ENCODE data around the gene TARS2.

The TARS2 gene

DNA sequence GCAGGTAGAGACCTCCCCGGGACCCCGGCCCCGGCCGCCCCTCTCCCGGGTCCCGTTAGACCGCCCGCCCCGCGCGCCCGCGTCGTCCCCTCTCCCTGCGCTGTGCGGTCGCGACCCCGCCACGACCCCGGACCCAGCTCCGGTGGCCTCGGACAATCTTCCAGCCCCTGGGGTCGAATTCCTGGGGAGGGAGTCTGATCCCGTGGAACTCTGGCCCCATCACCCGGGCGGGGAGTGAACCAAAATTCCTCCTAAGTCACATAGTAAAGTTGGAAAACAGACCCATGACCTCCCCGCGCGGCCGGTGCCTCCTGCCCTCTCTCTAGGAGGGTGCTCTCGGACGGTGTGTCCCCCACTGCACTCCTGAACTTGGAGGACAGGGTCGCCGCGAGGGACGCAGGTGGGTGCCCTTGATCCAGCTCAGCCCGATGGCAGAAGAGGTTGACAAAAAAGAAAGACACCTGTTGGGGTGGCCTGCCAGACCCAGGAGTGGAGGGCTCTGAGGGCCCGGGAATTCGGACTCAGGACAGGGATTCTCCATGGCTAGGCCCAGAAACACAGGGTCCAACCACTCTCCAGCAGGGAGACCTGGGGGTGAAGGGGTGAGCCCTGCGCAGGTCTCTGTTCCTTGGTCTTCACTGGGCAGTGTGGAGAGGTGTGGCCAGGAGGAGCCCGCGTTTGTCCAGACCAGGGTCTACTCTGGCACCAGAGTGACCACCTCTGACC, 62.4 kb downstream of the TARS2 start:
- Histone ChIP-seq H4K8ac (ENCODE audit: low read depth, low read length) (peak overlapping the region; percentile 56), H3K14ac (ENCODE audit: low read length) (peak overlapping the region; percentile 66), H2BK120ac (ENCODE audit: insufficient read depth, low read length, poor library complexity) (peak overlapping the region; percentile 33), H3K18ac (ENCODE audit: low read length) (peak overlapping the region; percentile 62), H3K4me1 (ENCODE audit: control insufficient read depth in 1 of 2, insufficient read depth in 2 of 2, low read length in 2 of 2) (peaks cover 34 to 40% of the 10 kb centered on the region in 2 experiments), H3K4ac (ENCODE audit: low read depth, low read length) (peak overlapping the region; percentile 7), H2BK12ac (ENCODE audit: low read length) (no peak overlapping the region), H3K4me2 (ENCODE audit: low read length) (peak overlapping the region; percentile 74), H4K91ac (ENCODE audit: low read depth, low read length) (peak overlapping the region; percentile 70), H3K9ac (ENCODE audit: low read length) (peak overlapping the region; percentile 9), H3K9me3 (ENCODE audit: insufficient read depth, low read depth, low read length) (no peaks in the 10 kb centered on the region), H3K79me1 (ENCODE audit: low read length) (peaks cover 32% of the 10 kb centered on the region), H3K36me3 (ENCODE audit: control insufficient read depth in 1 of 2, insufficient read depth in 2 of 2, low read length in 2 of 2) (peaks cover 3 to 5% of the 10 kb centered on the region in 2 experiments), H2AK5ac (ENCODE audit: low read length) (peak overlapping the region; percentile 42), H2BK5ac (ENCODE audit: low read depth, low read length, poor library complexity) (peak overlapping the region; percentile 38), H4K12ac (ENCODE audit: low read depth, low read length) (no peak overlapping the region), H3K27me3 (ENCODE audit: insufficient read depth, low read length) (no peaks in the 10 kb centered on the region), H3K27ac (ENCODE audit: low read depth, low read length) (peak overlapping the region; percentile 91), H3K4me3 (ENCODE audit: low read depth, low read length) (peak overlapping the region; percentile 53), H3K79me2 (ENCODE audit: control insufficient read depth, insufficient read depth, low read length, poor library complexity) (peaks cover 7% of the 10 kb centered on the region), H3K23ac (ENCODE audit: low read length) (no peak overlapping the region), H2AFZ (ENCODE audit: insufficient read depth, low read length, poor library complexity) (no peak overlapping the region)
- peak in 1 of 2 donors; percentile 55 for DNase-seq
- WGBS (ENCODE audit: extremely low coverage, insufficient coverage, insufficient read length), result no CpG with 5 or more reads among the region's 43 CpGs

GRCh38 chr1:150550222-150551050, 63.2 kb downstream of the TARS2 start:
- H2BK120ac ChIP-seq (ENCODE audit: insufficient read depth, low read length, poor library complexity), result peak overlapping the region; percentile 64

DNA sequence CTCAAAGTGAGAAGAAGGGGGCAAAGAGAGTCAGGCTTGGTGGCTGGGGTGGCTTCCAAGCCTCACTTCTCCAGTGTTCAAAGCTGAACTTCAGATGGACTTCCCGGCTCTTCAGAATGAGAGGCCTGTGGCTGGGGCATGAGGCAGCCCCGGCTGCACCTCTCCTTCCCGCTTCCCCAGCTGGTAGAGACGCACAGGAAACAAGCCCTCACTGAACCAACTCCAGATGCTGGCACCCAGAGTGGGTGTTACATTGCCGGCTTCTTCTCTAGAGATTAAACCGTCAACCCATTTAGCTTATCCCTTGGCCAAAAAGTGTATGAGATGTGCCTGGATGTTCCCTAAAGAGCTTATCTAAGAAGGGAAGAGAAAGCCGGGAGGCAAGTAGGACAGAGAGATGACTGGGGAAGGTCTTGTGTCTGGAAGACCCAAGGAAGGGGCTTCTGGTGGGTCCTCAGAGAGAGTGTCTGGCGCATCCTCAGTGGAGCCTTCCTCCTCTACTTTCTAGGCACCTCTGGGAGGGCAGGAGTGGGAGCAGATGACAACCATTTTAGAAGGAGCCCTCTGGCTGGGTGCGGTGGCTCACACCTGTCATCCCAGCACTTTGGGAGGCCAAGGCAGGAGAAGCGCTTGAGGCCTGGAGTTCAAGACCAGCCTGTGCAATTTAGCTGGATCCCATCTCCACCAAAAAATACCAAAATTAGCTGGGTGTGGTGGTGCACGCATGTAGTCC, 64.0 kb downstream of the TARS2 start:
- Histone ChIP-seq H3K4me1 (ENCODE audit: control insufficient read depth in 1 of 2, insufficient read depth in 2 of 2, low read length in 2 of 2) (peaks cover 34 to 40% of the 10 kb centered on the region in 2 experiments), H3K4me3 (ENCODE audit: low read depth, low read length) (no peak overlapping the region), H2AFZ (ENCODE audit: insufficient read depth, low read length, poor library complexity) (no peak overlapping the region), H4K8ac (ENCODE audit: low read depth, low read length) (no peak overlapping the region), H3K27me3 (ENCODE audit: insufficient read depth, low read length) (no peaks in the 10 kb centered on the region), H3K36me3 (ENCODE audit: control insufficient read depth in 1 of 2, insufficient read depth in 2 of 2, low read length in 2 of 2) (peaks cover 12 to 14% of the 10 kb centered on the region in 2 experiments), H3K18ac (ENCODE audit: low read length) (no peak overlapping the region), H3K27ac (ENCODE audit: low read depth, low read length) (peak overlapping the region; percentile 91), H3K9me3 (ENCODE audit: insufficient read depth, low read depth, low read length) (peaks cover 3% of the 10 kb centered on the region), H4K91ac (ENCODE audit: low read depth, low read length) (peak overlapping the region; percentile 56), H4K12ac (ENCODE audit: low read depth, low read length) (no peak overlapping the region), H3K9ac (ENCODE audit: low read length) (no peak overlapping the region), H3K79me1 (ENCODE audit: low read length) (peaks cover 32% of the 10 kb centered on the region), H3K79me2 (ENCODE audit: control insufficient read depth, insufficient read depth, low read length, poor library complexity) (peaks cover 7% of the 10 kb centered on the region), H3K14ac (ENCODE audit: low read length) (peak overlapping the region; percentile 32), H2BK12ac (ENCODE audit: low read length) (peak overlapping the region; percentile 56), H2BK5ac (ENCODE audit: low read depth, low read length, poor library complexity) (peak overlapping the region; percentile 53), H3K4me2 (ENCODE audit: low read length) (peak overlapping the region; percentile 18), H2BK120ac (ENCODE audit: insufficient read depth, low read length, poor library complexity) (peak overlapping the region; percentile 64), H3K23ac (ENCODE audit: low read length) (no peak overlapping the region), H3K4ac (ENCODE audit: low read depth, low read length) (peak overlapping the region; percentile 32), H2AK5ac (ENCODE audit: low read length) (no peak overlapping the region)
- DNase-seq, result peak in 1 of 2 donors; percentile 63
- no CpG with 5 or more reads among the region's 11 CpGs for WGBS (ENCODE audit: extremely low coverage, insufficient coverage, insufficient read length)

More at GRCh38 chr1:150550222-150551050, 63.2 kb downstream of the TARS2 start:
- DNase-seq, result peak; percentile 77 to 80
- peak overlapping the region; percentile 53 for H2BK5ac ChIP-seq (ENCODE audit: low read depth, low read length, poor library complexity)
- peaks cover 7% of the 10 kb centered on the region for H3K79me2 ChIP-seq (ENCODE audit: control insufficient read depth, insufficient read depth, low read length, poor library complexity)
- peak overlapping the region; percentile 7 for H3K4ac ChIP-seq (ENCODE audit: low read depth, low read length)
- no peak overlapping the region for H2AFZ ChIP-seq (ENCODE audit: insufficient read depth, low read length, poor library complexity)
- H3K23ac ChIP-seq (ENCODE audit: low read length), result no peak overlapping the region
- no peaks in the 10 kb centered on the region for H3K27me3 ChIP-seq (ENCODE audit: insufficient read depth, low read length)
- peaks cover 4 to 8% of the 10 kb centered on the region in 2 experiments for H3K36me3 ChIP-seq (ENCODE audit: control insufficient read depth in 1 of 2, insufficient read depth in 2 of 2, low read length in 2 of 2)
- WGBS (ENCODE audit: extremely low coverage, insufficient coverage, insufficient read length), result no CpG with 5 or more reads among the region's 22 CpGs
- peaks cover under 1% of the 10 kb centered on the region for H3K9me3 ChIP-seq (ENCODE audit: insufficient read depth, low read depth, low read length)
- H3K9ac ChIP-seq (ENCODE audit: low read length), result no peak overlapping the region
- H4K91ac ChIP-seq (ENCODE audit: low read depth, low read length), result peak overlapping the region; percentile 73
- peak overlapping the region; percentile 91 for H3K27ac ChIP-seq (ENCODE audit: low read depth, low read length)
- H3K79me1 ChIP-seq (ENCODE audit: low read length), result peaks cover 32% of the 10 kb centered on the region
- peak overlapping the region; percentile 74 for H3K4me2 ChIP-seq (ENCODE audit: low read length)
- H3K4me1 ChIP-seq (ENCODE audit: control insufficient read depth in 1 of 2, insufficient read depth in 2 of 2, low read length in 2 of 2), result peaks cover 34 to 40% of the 10 kb centered on the region in 2 experiments
- peak overlapping the region; percentile 6 for H2BK12ac ChIP-seq (ENCODE audit: low read length)
- H4K8ac ChIP-seq (ENCODE audit: low read depth, low read length), result peak overlapping the region; percentile 42
- peak overlapping the region; percentile 44 for H3K18ac ChIP-seq (ENCODE audit: low read length)
- peak overlapping the region; percentile 27 for H2AK5ac ChIP-seq (ENCODE audit: low read length)
- peak overlapping the region; percentile 66 for H4K12ac ChIP-seq (ENCODE audit: low read depth, low read length)
- H3K14ac ChIP-seq (ENCODE audit: low read length), result peak overlapping the region; percentile 55
- peak overlapping the region; percentile 34 for H3K4me3 ChIP-seq (ENCODE audit: low read depth, low read length)

DNA sequence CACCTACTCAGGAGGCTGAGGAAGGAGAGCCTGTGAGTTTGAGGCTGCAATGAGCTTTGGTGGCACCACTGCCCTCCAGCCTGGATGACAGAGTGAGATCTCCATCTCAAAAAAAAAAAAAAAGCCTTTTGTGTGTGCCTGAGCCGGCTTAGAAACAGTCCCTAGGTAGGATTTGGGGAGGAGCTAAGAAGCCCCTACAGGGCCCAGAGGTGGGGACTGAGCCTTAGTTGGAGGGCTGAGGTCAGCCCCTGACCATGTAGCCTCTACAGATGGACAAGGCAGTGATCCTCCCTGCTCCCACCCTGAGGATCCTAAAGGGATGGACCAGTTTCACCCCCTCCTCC, 64.5 kb downstream of the TARS2 start:
- Histone ChIP-seq H3K14ac (ENCODE audit: low read length) (peak overlapping the region; percentile 51), H3K4me2 (ENCODE audit: low read length) (peak overlapping the region; percentile 24), H2BK12ac (ENCODE audit: low read length) (peak overlapping the region; percentile 56), H4K12ac (ENCODE audit: low read depth, low read length) (no peak overlapping the region), H2BK5ac (ENCODE audit: low read depth, low read length, poor library complexity) (peak overlapping the region; percentile 53), H3K36me3 (ENCODE audit: control insufficient read depth in 1 of 2, insufficient read depth in 2 of 2, low read length in 2 of 2) (peaks cover 14 to 15% of the 10 kb centered on the region in 2 experiments), H2AFZ (ENCODE audit: insufficient read depth, low read length, poor library complexity) (no peak overlapping the region), H3K18ac (ENCODE audit: low read length) (peak overlapping the region; percentile 34), H3K27ac (ENCODE audit: low read depth, low read length) (peak overlapping the region; percentile 91), H3K4ac (ENCODE audit: low read depth, low read length) (peak overlapping the region; percentile 19), H3K4me1 (ENCODE audit: control insufficient read depth in 1 of 2, insufficient read depth in 2 of 2, low read length in 2 of 2) (peaks cover 34 to 40% of the 10 kb centered on the region in 2 experiments), H3K23ac (ENCODE audit: low read length) (no peak overlapping the region), H3K79me1 (ENCODE audit: low read length) (peaks cover 32% of the 10 kb centered on the region), H4K8ac (ENCODE audit: low read depth, low read length) (peak overlapping the region; percentile 48), H2BK120ac (ENCODE audit: insufficient read depth, low read length, poor library complexity) (peak overlapping the region; percentile 64), H3K27me3 (ENCODE audit: insufficient read depth, low read length) (no peaks in the 10 kb centered on the region), H3K9me3 (ENCODE audit: insufficient read depth, low read depth, low read length) (peaks cover 3% of the 10 kb centered on the region), H3K4me3 (ENCODE audit: low read depth, low read length) (no peak overlapping the region), H4K91ac (ENCODE audit: low read depth, low read length) (peak overlapping the region; percentile 56), H3K9ac (ENCODE audit: low read length) (no peak overlapping the region), H2AK5ac (ENCODE audit: low read length) (peak overlapping the region; percentile 87), H3K79me2 (ENCODE audit: control insufficient read depth, insufficient read depth, low read length, poor library complexity) (peaks cover 7% of the 10 kb centered on the region)
- DNase-seq, result peak in 1 of 2 donors; percentile 52
- WGBS (ENCODE audit: extremely low coverage, insufficient coverage, insufficient read length), result no CpG with 5 or more reads among the region's 1 CpG
